Stimulated activated CD8-positive, alpha-beta memory T cell treated with anti-CD3 and anti-CD28 coated beads, Interleukin-12 subunit alpha, Interleukin-12 subunit beta, amount 100 ng/mL, for 24 hours (primary cell): ENCODE data around the gene SLC17A8.
"Not testable (repeated sequence)": the region's sequence is repeated elsewhere in the genome, so short reads cannot be mapped to it uniquely, and the experiment has no call there.

Experiments used
- DNase-seq: peaks from one replicate; pipeline ENCODE4 v3.0.0-alpha.2; 2020; ENCODE audit errors: extremely low read depth

The SLC17A8 gene

DNA sequence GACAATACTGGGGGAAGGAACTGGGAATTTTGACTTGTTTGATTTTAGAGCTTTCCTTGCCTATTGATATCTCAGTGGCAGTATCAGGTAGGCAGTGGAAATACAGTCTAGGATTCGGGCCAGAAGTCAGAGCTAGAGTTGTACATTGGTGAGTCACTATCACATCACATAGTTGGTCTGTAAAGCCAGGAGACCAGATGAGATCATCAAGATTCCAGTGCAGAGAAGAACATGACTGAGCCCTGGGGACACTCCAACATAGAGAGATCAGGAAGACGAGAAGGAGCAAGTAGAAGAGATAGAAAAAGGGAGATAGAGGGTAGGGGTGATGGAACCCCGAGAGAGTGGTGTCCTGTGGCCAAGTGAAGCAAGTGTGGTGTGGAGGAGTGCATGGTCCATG lies 70.2 kb downstream of the SLC17A8 start:
- no peak for DNase-seq

DNA sequence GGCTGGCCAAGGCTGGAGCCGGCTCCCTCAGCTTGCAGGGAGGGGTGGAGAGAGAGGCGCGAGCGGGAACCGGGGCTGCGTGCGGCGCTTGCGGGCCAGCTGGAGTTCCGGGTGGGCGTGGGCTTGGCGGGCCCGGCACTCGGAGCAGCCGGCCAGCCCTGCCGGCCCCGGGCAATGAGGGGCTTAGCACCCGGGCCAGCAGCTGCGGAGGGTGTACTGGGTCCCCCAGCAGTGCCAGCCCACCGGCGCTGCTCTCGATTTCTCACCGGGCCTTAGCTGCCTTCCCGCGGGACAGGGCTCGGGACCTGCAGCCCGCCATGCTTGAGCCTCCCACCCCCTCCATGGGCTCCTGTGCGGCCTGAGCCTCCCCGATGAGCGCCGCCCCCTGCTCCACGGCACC lies 73.4 kb downstream of the SLC17A8 start:
- DNase-seq = not testable (repeated sequence)

DNA sequence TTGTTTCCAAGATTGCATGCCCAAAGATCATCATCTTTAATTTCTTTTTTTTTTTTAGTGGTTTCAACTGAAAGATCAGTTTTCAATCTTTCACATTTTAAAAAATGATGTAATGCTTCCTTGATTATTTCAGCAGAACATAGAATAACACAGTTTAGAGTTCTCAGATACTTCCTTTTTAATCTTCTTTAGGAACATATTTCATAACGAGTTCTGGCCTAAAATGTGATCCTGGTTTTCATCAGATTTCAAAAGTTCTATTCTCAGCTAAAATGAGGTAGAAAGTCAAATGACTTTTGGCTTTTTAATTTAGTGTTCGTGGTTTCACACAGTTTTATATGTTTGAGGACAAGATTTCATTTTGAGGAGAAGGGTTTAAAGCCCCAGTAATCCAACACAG lies 76.8 kb downstream of the SLC17A8 start:
- no peak for DNase-seq

DNA sequence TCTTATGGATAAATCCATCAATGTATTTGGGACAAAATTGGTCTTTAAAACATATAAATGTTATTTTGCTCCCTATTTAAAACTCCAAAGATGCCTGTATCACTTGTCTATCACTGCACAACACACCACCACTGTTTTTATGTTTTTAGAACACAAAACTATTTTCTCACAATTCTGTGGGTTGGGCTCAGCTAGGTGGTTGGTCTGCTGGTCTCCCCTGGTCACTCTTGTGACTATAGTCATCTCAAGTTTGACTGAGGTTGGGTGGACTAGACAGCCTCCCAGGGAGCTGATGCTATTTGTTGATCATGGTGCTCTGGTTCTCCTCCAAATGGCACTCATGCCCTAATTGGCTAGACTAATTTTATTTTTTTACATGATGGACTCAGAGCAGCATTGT lies 77.3 kb downstream of the SLC17A8 start:
- DNase-seq = no peak

DNA sequence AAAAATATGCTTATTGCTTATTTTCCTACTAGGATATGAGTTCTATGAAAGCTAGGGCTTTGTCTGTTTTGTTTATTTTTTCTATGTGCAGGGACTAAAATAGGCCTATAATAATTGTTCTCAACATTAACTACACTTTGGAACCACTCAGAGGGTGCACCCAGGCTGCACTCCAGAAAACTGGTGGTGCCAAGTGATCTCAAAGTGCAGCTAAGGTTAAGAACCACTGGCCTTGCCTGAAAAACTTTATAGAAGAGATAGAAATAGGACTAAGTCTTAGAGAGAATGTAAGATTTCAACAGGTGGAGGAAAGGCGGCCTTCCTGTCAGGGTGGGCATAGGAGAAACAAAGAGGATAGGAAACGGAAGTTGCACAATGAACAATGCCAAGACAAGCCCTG lies 79.1 kb downstream of the SLC17A8 start:
- DNase-seq = no peak

DNA sequence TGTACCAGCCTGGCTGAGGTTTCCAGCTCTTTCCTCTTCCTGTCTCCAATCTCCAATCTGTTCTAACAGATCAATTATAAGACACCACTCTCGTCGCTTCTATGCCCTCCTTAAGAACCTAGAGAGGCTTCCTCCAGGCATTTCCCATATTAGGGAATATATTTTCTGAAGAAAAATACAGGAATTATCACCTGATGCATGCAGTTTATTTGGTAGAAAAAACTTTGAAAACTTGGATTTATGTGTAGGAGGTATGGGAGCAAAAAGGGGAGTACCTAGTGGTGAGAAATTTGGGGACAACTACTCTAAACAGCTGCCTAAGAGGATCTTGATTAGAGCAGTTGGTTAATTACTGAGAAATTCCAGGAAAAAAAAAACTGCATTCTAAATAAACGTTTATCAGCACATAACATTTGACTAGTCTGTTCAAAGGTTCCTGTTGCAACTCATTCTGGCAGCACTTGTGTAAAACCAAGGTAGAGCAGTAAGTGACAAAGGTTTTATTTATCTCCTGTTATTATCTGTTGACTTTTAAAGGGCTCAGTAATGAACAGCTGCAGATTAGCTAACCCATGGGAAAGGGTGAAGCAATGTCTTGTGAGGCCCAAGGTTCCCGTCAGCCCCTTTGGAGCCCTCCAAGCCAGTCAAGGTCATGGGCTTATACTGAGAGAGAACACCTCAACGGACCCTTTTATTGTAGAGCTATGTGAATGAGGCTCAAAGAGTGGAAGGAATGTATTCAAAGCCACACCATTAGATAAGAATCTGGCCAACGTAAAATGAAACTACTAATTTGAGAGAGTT lies 80.4 kb downstream of the SLC17A8 start:
- DNase-seq = no peak

DNA sequence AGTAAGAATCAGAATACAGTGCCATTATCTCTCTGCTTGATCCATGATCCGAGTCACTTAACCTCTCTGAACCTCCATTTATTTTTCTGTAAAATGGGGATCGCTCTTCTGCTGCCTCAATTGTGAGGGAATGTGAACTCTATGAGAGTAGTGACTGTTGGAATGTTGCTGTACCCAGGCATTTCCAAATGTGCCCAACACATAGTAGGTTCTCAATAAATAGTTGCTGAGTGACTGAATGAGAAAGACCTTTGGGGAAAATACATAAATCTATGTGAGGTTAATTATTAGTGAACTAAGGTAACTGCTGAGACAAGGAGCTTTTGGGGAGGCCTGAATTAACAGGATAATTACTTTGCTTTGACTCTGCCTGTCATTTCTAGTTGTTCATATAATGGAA lies 82.9 kb downstream of the SLC17A8 start:
- no peak for DNase-seq

DNA sequence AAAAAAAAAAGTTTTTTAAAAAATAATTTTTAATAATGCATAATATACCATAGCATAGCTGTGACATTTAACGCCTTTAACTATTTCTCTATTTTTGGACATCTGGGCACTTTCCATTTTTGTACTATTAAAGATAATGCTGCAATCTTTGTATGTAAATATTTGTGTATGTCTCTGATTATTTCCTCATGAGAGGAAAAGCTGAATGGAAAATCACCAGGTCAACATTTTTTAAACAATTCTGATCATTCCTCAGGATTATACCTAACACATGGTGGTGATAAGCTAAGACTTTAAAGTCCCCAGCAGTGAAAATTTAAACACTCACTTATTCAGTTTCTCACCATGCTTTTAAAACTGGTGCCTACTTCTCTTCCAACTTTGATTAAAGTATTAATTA lies 85.5 kb downstream of the SLC17A8 start:
- no peak for DNase-seq

DNA sequence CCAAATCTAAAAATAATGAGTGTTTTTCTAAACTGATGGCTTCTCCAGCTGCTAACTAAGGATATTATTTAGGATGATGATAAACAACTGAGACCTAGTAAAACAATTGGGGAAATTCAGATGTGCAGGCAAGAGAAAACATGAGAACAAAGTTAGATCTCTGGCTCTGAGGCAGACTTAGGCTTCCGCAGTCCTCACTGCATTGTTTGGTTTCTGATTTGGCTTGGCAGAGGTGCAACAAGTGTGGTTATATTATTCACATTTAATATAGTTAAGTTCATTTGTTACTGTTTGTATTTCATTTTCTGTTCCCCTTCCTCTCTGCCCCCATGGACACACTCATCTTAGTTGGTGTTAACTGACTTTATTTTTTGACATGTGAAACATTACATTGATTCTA lies 86.6 kb downstream of the SLC17A8 start:
- no peak for DNase-seq

DNA sequence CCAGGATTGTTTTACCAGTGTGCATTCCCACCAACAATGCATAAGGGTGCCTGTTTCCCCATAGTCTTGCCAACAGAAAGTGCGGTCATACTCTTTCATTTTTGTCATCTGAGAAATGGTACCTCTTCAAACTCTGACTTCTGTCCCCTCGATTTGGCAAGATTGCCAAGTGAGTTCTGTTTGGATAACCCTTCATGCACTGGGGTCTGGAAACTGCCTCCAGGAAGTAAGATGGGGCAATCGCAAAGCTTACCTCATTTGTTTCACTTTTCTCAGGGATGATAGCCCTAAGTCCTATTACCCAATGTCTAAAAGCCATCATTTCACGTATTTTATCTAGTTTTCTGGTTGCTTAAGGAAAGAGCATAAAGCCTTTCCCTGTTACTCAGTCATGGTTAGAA lies 88.2 kb downstream of the SLC17A8 start:
- DNase-seq = no peak

DNA sequence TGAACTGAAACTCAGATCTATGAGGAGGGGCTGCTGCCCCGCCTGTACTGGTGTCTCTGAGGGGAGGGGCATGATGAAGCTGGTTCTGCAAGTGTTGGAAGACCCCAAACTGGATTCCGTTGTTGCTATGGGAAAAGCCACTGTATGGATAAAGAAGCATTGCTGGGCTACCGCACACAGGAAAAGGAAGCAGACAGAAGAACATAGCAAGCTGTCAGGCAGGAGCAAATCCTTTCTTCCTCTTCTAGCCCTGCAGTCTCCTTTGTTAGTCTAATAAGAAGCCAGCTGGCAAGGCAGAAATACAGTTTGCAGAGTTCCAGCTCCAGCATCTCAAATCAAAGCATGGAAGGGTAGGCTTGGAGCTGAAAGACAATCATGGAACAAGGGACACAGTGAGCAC lies 90.5 kb downstream of the SLC17A8 start:
- no peak for DNase-seq

DNA sequence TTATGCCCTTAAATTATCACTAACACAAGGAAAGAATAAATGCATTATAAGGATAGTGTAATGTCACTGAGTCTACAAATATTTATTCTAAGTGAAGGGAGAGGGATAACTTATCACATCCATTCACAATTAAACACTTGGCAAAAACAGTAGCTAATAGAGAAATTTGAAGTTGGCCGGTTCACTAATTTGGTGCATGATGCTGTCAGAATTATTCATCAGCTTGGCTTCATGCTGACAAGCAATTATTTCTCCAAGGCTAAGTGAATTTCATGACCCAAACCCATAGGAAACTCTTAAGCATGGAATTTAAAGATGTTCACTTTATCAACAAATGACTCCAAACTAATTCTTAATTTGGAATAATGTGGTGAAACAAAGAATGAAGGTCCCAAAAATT lies 91.8 kb downstream of the SLC17A8 start:
- DNase-seq = no peak

DNA sequence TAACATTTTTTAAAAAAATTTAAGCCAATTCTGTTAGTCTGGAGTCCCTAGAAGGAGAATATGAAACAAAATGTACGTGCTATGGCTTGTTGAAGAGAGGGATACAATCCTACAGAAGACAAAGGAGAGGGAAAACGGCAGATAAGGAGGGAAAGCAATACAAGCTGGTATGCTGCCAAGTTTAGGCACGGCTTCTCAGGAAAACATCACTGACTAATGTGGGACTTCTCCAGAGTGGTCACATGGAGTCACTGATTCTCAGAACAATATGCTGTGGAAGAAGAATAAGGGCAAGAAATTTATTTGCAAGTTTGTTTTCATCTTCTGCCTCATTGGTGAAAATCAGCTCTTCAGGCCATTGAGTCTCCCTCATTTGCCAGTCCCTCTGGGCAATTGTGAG lies 93.9 kb downstream of the SLC17A8 start:
- DNase-seq = no peak

DNA sequence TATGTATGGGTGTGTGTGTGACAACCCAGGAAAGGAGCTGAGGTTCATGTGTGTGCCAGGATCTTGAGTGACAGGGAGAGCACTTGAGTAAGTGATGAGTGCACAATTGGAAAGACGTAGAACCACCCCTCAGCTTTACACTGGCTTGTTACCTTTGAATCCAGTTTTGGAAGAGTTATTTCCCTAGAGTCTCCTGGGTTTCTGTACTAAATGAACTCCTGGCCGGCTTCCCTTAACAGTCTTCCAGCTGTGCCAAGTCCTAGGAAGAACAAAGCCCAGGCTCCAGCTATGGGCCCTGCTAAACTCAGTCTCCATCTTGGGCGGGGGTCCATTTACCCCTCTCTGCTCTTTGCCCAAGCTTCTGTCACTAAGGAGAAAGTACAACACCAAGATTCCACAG lies 97.1 kb downstream of the SLC17A8 start:
- no peak for DNase-seq

DNA sequence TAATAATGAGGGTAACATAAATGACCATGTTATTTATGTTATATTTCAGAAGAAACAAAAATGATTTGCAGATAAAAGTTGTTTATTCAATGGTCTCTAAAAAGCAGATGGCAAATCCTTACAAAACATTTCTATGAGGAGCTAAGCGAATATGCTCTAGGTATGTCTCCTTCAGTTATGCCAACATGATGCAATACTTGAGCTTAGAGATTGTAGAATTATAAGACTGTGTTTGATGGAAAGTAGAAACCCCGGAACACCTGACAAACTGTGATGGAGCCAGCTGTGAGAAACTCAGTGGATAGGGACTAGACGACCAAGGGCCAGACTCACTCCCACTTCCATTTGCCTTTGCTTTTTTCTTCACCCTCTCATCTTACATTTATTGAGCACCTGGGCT lies 99.0 kb downstream of the SLC17A8 start:
- no peak for DNase-seq

DNA sequence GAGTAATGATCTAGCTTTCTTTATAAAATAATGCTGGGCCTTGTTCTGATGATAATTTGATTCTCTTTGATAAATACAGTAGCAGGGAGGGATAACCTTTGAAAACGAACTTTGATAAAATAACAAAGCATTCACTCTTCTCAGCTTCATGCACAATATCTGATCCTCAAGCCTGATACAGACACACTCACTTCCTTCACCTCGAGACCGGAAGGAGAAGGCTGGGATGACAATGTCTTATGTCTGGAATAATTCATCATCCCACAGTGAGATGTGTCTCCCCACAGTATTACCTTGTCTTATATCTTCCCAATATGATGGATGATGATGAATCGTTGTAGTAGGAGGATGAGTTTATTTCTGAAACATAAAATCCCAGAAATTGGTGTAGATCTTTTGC lies 101.3 kb downstream of the SLC17A8 start:
- no peak for DNase-seq

DNA sequence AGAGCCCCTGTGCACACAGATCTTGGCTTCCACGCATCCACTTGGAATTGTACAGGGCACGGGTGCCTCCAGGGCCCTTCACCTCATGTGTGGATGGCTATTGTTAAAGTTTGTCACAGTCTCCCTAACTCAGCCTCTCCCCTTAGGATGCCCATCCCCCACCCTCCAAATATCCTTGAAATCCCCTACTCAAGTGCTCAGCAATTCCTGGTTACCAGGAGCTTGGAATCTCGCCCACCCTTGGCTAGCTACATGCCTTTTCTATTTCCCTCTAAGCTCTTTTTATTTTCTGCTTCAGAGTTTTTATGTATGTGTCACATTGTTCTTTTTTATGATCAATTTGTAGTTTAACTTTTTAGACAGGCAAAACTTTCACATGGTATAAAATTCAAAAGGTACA lies 103.8 kb downstream of the SLC17A8 start:
- DNase-seq = no peak

DNA sequence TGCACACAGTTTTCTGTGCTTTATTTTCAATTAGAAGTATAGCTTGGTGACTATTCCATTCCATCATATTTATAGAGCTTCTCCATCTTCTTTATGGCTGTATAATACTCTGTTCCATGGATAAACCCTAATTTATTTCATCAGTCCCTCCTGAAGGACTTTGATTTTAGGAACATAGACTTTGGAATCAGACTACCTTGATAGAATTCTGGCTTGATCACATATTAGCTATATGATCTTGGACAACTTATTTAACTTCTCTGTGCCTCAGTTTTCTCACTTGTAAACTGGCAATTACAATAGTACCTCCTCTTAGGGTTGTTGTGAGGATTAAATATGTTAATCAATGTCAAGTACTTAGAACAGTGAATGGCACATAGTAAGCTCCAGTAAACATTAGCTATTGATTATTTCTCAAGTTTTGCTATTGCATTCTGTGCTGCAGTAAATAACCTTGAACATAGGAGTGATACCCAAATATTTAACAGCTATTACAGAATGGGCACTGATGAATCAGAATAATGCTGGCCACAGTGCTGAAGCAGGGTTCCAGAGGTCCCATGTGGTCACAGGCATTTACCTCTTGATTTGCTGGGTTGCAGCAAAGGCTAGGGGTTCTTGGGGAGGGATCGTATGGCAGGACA lies 104.6 kb downstream of the SLC17A8 start:
- DNase-seq = no peak

DNA sequence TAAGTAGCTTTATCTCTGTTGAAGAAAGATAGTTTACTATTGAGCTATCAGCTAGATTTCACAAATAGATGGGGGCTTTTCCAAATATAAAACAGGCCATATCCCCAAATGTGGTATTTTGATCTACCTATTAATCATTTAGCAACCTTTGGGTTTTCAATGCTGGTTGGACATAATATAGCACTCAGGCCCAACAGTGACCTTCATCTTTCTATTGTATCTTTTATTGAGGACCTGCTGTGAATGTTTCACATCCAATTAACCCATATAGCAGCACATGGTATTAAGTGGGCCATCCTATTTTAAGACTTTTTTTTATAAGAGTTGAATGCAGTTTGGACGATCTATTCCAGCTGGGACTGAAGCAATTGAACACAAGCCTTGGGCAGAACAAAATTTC lies 106.8 kb downstream of the SLC17A8 start:
- no peak for DNase-seq

DNA sequence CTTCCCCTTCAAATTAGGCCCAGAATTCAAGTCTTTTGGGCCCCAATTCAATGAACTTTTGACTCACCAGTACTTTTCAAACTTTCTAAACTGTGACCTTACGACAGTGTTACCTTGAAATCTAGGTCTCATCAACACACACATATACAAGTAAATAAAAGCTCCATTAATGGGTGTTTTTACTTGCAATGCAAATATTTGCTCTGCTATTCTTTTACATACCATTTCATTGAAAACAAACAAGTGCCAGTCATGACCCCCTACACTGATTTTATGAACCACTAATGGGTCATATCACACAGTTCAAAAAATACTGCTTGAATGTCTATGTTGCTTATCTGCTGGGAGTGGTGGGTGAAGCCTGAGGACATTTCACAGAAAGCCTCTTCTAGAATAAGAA lies 107.7 kb downstream of the SLC17A8 start:
- DNase-seq = no peak

DNA sequence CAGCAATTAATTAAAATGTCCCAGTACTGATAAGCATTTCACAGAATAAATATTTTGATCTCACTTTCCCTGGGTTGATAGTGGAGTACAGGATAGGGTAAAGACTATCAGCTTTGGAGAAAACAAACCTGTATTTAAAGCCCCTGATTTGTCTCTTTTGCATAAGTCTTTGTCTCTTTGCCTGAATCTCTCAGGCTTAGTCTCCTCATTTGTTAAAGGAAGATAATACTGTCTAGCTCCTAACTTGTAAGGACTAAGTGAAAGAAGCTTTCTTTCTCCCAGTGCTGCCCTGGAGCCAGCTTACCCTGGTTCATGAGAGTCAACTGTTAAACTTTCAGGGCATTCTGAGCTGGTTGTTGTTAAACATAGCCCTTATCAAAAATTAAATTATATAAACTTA lies 111.3 kb downstream of the SLC17A8 start:
- DNase-seq = no peak
